ENCODE measurements around the gene KDM2B.

Gene KDM2B

GRCh38 chr12:121461048-121461447 lies 119.8 kb downstream of the KDM2B start:
- DNase-seq (ENCODE audit: low read depth), result no peak

GRCh38 chr12:121456551-121456950 lies 124.3 kb downstream of the KDM2B start:
- no peak for DNase-seq (ENCODE audit: low read depth)

GRCh38 chr12:121455766-121456420 lies 124.9 kb downstream of the KDM2B start:
- DNase-seq (ENCODE audit: low read depth), result no peak

- no peak for DNase-seq (ENCODE audit: low read depth)
These were observed 125.9 kb downstream of the KDM2B start for GRCh38 chr12:121454921-121455320.

- DNase-seq (ENCODE audit: low read depth), result no peak
These were observed 127.2 kb downstream of the KDM2B start for GRCh38 chr12:121453629-121454028.

- no peak for DNase-seq (ENCODE audit: low read depth)
These were observed 127.8 kb downstream of the KDM2B start for GRCh38 chr12:121452985-121453360.

GRCh38 chr12:121452340-121452984 lies 128.4 kb downstream of the KDM2B start:
- DNase-seq (ENCODE audit: low read depth), result no peak

- no peak for DNase-seq (ENCODE audit: low read depth)
These were observed 128.9 kb downstream of the KDM2B start for GRCh38 chr12:121451961-121452339.

- no peak for DNase-seq (ENCODE audit: low read depth)
These were observed 132.0 kb downstream of the KDM2B start for GRCh38 chr12:121448771-121449315.

GRCh38 chr12:121446750-121447149 lies 134.1 kb downstream of the KDM2B start:
- no peak for DNase-seq (ENCODE audit: low read depth)

- no peak for DNase-seq (ENCODE audit: low read depth)
These were observed 136.0 kb downstream of the KDM2B start for GRCh38 chr12:121444842-121445202.

- DNase-seq (ENCODE audit: low read depth), result no peak
These were observed 136.6 kb downstream of the KDM2B start for GRCh38 chr12:121443911-121444841.

- peak; percentile 58 for DNase-seq (ENCODE audit: low read depth)
These were observed 137.5 kb downstream of the KDM2B start for GRCh38 chr12:121443193-121443870.

- DNase-seq (ENCODE audit: low read depth), result no peak
These were observed 138.5 kb downstream of the KDM2B start for GRCh38 chr12:121442028-121442948.

GRCh38 chr12:121441555-121441954 lies 139.3 kb downstream of the KDM2B start:
- DNase-seq (ENCODE audit: low read depth), result no peak

GRCh38 chr12:121440768-121441167 lies 140.1 kb downstream of the KDM2B start:
- no peak for DNase-seq (ENCODE audit: low read depth)

- DNase-seq (ENCODE audit: low read depth), result no peak
These were observed 141.1 kb downstream of the KDM2B start for GRCh38 chr12:121439715-121440114.

GRCh38 chr12:121438905-121439304 lies 141.9 kb downstream of the KDM2B start:
- DNase-seq (ENCODE audit: low read depth), result no peak

GRCh38 chr12:121436706-121437105 lies 144.1 kb downstream of the KDM2B start:
- DNase-seq (ENCODE audit: low read depth), result no peak

GRCh38 chr12:121432740-121433480 lies 147.9 kb downstream of the KDM2B start:
- DNase-seq (ENCODE audit: low read depth), result no peak
